Ectodermal cell (in vitro differentiated cells): ENCODE results near the gene GALNT8.

Experiments
- H3K27ac ChIP-seq: 2 replicates; pipeline ENCODE4 v1.7.0; 2013; ENCODE audit warnings: mild to moderate bottlenecking, low read depth, low read length; ENCODE audit not compliant: insufficient read depth, poor library complexity, severe bottlenecking
- H3K27me3 ChIP-seq: 2 replicates; pipeline ENCODE4 v1.7.0; 2013; ENCODE audit warnings: mild to moderate bottlenecking, low read length; ENCODE audit not compliant: insufficient read depth, control insufficient read depth, poor library complexity, severe bottlenecking
- H3K36me3 ChIP-seq: one replicate; pipeline ENCODE4 v1.7.0; 2013; ENCODE audit warnings: low read length; ENCODE audit not compliant: control insufficient read depth, insufficient read depth
- H3K4me1 ChIP-seq: one replicate; pipeline ENCODE4 v1.7.0; 2013; ENCODE audit warnings: low read length; ENCODE audit not compliant: control insufficient read depth, insufficient read depth
- H3K4me3 ChIP-seq: 2 replicates; pipeline ENCODE4 v1.7.0; 2013; ENCODE audit warnings: low read depth, low read length, control low read depth; ENCODE audit not compliant: insufficient read depth
- H3K9me3 ChIP-seq: 2 replicates; pipeline ENCODE4 v1.7.0; 2013; ENCODE audit warnings: mild to moderate bottlenecking, low read length, moderate library complexity; ENCODE audit not compliant: control insufficient read depth
- WGBS, 2 experiments: methylation state at CpG; one replicate each; pipeline ENCODE4 v1.1.7; 2013; ENCODE audit warnings: missing lambda C conversion rate in 2 of 2; 5-methylcytosine and 5-hydroxymethylcytosine counted together

Gene GALNT8

GRCh38 chr12:4809449-4810218 is 89.4 kb downstream of the GALNT8 start:
- H3K4me1 ChIP-seq, result no peaks in the 10 kb centered on the region
- H3K27ac ChIP-seq, result no peak overlapping the region
- peaks cover 66% of the 10 kb centered on the region for H3K27me3 ChIP-seq
- H3K36me3 ChIP-seq, result no peaks in the 10 kb centered on the region
- 2% methylated on average over 80 of the region's 80 CpGs for WGBS, 2 experiments
- no peaks in the 10 kb centered on the region for H3K9me3 ChIP-seq
- peak overlapping the region; percentile 64 for H3K4me3 ChIP-seq

GRCh38 chr12:4810219-4810671 is 90.0 kb downstream of the GALNT8 start:
- Histone ChIP-seq H3K36me3 (no peaks in the 10 kb centered on the region), H3K4me1 (no peaks in the 10 kb centered on the region), H3K27ac (no peak overlapping the region), H3K9me3 (no peaks in the 10 kb centered on the region), H3K27me3 (peaks cover 66% of the 10 kb centered on the region), H3K4me3 (peak overlapping the region; percentile 64)
- 44 to 47% methylated on average over 34 of the region's 34 CpGs for WGBS, 2 experiments

- 91 to 94% methylated on average over 4 of the region's 4 CpGs for WGBS, 2 experiments
- peaks cover 50% of the 10 kb centered on the region for H3K27me3 ChIP-seq
Observed at GRCh38 chr12:4812624-4813327, 92.6 kb downstream of the GALNT8 start.

GRCh38 chr12:4813741-4814140 is 93.5 kb downstream of the GALNT8 start:
- Histone ChIP-seq H3K9me3 (no peaks in the 10 kb centered on the region), H3K4me1 (no peaks in the 10 kb centered on the region), H3K27ac (no peak overlapping the region), H3K27me3 (peaks cover 40% of the 10 kb centered on the region), H3K4me3 (no peak overlapping the region), H3K36me3 (no peaks in the 10 kb centered on the region)
- 75 to 85% methylated on average over 4 to 5 of the region's 5 CpGs for WGBS, 2 experiments

More at GRCh38 chr12:4812624-4813327, 92.6 kb downstream of the GALNT8 start:
- Histone ChIP-seq H3K4me1 (no peaks in the 10 kb centered on the region), H3K36me3 (no peaks in the 10 kb centered on the region), H3K9me3 (no peaks in the 10 kb centered on the region), H3K27ac (no peak overlapping the region), H3K4me3 (no peak overlapping the region)

- Histone ChIP-seq H3K4me3 (no peak overlapping the region), H3K27ac (no peak overlapping the region), H3K9me3 (no peaks in the 10 kb centered on the region), H3K27me3 (peaks cover 32% of the 10 kb centered on the region), H3K36me3 (no peaks in the 10 kb centered on the region), H3K4me1 (no peaks in the 10 kb centered on the region)
- WGBS, 2 experiments, result 88 to 93% methylated on average over 9 of the region's 9 CpGs
Observed at GRCh38 chr12:4814485-4814884, 94.3 kb downstream of the GALNT8 start.

GRCh38 chr12:4816744-4817525 is 96.7 kb downstream of the GALNT8 start:
- WGBS, 2 experiments, result 90 to 91% methylated on average over 8 of the region's 8 CpGs
- no peak overlapping the region for H3K27ac ChIP-seq

GRCh38 chr12:4817880-4818279 is 97.7 kb downstream of the GALNT8 start:
- no peak overlapping the region for H3K27ac ChIP-seq
- H3K36me3 ChIP-seq, result no peaks in the 10 kb centered on the region
- H3K4me3 ChIP-seq, result no peak overlapping the region
- H3K4me1 ChIP-seq, result no peaks in the 10 kb centered on the region
- H3K27me3 ChIP-seq, result no peaks in the 10 kb centered on the region
- WGBS, 2 experiments, result 86 to 90% methylated on average over 8 of the region's 8 CpGs
- no peaks in the 10 kb centered on the region for H3K9me3 ChIP-seq

More at GRCh38 chr12:4816744-4817525, 96.7 kb downstream of the GALNT8 start:
- Histone ChIP-seq H3K4me3 (no peak overlapping the region), H3K36me3 (no peaks in the 10 kb centered on the region), H3K9me3 (no peaks in the 10 kb centered on the region), H3K4me1 (no peaks in the 10 kb centered on the region), H3K27me3 (peaks cover 8% of the 10 kb centered on the region)

GRCh38 chr12:4819654-4820053 is 99.5 kb downstream of the GALNT8 start:
- Histone ChIP-seq H3K27me3 (no peaks in the 10 kb centered on the region), H3K4me1 (no peaks in the 10 kb centered on the region), H3K36me3 (no peaks in the 10 kb centered on the region), H3K4me3 (no peak overlapping the region), H3K9me3 (no peaks in the 10 kb centered on the region), H3K27ac (no peak overlapping the region)
- WGBS, 2 experiments, result 88 to 91% methylated on average over 7 of the region's 7 CpGs

GRCh38 chr12:4820971-4821370 is 100.8 kb downstream of the GALNT8 start:
- H3K27ac ChIP-seq, result no peak overlapping the region
- no peaks in the 10 kb centered on the region for H3K9me3 ChIP-seq
- no peaks in the 10 kb centered on the region for H3K36me3 ChIP-seq
- WGBS, 2 experiments, result 87 to 88% methylated on average over 9 of the region's 9 CpGs
- H3K4me3 ChIP-seq, result no peak overlapping the region
- H3K27me3 ChIP-seq, result no peaks in the 10 kb centered on the region
- H3K4me1 ChIP-seq, result no peaks in the 10 kb centered on the region
